ENCODE data around the gene RGS9. TPM values are rescaled to one million over a fixed set of nuclear protein-coding genes. Genes with fewer than 3 reads are reported as not detected.

RGS9 gene
- total RNA-seq, 1 donor = 3.0 TPM

DNA sequence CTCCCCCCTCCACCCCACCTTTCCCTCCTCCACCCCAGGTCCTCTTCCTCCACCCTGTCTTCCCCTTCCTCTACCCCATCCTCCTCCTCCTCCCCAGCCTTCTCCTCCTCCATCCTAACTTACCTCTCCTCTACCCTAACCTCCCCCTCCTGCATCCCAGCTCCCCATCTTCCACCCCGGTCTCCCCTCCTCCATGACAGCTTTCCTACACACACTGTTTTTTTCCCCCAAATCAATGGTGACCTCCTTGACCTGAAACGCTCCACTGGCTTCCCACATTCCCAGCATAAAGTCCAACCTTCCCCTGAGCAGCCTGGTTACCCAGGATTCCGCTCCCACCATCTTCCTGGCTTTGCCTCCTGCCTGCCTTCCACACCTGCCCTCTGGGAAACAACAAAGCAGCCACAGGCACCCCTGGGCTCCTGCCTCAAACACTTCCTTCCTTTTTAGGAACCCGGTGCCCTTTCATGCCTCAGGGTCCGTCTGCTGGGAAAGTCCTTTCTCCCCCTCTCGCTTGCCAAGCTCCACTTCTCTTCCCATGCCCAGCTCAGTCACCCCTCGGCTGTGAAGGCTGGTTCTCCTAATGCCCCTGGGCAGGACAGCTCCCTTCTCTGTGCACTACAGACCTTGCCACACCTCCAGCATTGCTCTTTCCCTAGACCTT lies 2.1 kb downstream of the RGS9 start:
- TF ChIP-seq, protein P1, sequence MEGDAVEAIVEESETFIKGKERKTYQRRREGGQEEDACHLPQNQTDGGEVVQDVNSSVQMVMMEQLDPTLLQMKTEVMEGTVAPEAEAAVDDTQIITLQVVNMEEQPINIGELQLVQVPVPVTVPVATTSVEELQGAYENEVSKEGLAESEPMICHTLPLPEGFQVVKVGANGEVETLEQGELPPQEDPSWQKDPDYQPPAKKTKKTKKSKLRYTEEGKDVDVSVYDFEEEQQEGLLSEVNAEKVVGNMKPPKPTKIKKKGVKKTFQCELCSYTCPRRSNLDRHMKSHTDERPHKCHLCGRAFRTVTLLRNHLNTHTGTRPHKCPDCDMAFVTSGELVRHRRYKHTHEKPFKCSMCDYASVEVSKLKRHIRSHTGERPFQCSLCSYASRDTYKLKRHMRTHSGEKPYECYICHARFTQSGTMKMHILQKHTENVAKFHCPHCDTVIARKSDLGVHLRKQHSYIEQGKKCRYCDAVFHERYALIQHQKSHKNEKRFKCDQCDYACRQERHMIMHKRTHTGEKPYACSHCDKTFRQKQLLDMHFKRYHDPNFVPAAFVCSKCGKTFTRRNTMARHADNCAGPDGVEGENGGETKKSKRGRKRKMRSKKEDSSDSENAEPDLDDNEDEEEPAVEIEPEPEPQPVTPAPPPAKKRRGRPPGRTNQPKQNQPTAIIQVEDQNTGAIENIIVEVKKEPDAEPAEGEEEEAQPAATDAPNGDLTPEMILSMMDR (IDR thresholded peaks at IDR 0.05; ENCODE audit: insufficient read depth, low read length) = no peak
- DNase-seq (ENCODE audit: low read depth) = no peak
- H3K4me3 ChIP-seq (ENCODE audit: low read depth, low read length) = no peak overlapping the region

DNA sequence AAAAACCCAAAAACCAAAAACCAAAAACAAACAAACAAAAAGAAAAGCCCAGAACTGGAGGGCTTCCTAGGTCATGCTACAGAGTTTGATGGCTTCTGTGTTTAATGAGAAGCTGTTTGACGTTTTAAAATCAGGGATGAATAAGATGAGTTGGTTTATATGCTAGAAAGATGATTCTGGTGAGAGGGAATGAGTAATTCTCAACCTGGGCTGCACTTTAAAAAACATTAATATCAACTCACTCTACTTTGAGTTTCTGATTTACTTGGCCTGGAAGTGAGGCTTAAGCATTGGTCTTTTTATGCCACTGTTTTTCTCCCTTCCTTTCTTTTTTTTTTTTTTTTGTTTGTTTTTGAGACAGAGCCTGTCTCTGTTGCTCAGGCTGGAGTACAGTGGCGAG lies 5.1 kb downstream of the RGS9 start:
- H3K4me3 ChIP-seq (ENCODE audit: low read depth, low read length) = no peak overlapping the region
- no peak for DNase-seq (ENCODE audit: low read depth)
- TF ChIP-seq, protein P1 (IDR thresholded peaks at IDR 0.05; ENCODE audit: insufficient read depth, low read length) = no peak

DNA sequence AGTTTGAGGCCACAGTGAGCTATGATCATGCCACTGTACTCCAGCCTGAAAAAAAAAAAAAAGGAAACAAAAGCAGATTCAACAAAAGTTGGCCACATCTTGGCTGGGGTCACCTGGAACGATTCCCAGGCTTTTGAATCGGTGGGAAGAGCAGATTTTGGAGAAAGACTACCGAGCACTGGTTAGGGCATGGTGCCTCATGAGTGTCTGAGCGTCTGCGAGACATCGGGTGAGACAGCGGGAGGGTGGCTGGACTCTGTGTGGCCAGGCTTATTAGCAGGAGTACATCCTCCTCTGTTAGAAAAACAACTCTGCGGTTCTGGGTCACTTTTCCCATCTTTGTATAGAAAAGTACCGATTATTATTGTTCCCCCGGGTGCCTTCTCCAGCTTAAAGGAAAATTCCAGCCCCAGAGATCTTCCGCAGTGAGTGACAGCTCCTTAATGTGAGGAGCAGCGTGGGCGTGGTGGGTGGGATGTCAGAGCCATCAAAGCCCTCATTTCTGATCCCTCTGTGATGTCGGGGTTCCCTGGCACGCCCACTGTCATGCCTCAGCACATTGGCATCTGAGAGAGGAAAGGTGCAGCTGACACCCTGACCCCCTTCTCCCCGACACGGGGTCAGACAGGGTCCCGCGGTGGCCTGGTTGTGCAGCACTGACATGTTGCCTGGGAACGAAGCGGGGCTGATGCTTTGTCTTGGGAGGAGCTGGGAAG lies 6.9 kb downstream of the RGS9 start:
- no peak overlapping the region for H3K4me3 ChIP-seq (ENCODE audit: low read depth, low read length)
- DNase-seq (ENCODE audit: low read depth) = no peak
- TF ChIP-seq, protein P1 (IDR thresholded peaks at IDR 0.05; ENCODE audit: insufficient read depth, low read length) = no peak

DNA sequence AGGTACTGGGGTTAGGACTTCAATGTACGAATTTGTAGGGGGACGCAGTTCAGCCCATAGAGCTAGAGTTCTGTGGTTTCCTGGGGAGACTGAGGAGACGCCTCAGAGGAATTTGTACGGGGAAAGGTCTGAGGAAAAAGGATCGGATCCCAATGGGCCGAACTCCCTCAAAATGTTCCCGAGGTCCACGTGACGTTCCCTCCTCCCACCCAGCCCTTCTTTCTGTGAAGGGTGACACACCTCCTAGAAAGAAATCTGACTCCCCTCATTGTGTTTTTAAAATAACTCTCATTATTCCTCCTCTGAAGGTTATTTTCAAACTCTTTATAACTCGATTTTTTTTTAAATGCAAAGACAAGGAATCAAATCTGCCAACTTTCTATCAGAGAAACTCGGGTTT lies 8.6 kb downstream of the RGS9 start:
- H3K4me3 ChIP-seq (ENCODE audit: low read depth, low read length) = no peak overlapping the region
- TF ChIP-seq, protein P1 (IDR thresholded peaks at IDR 0.05; ENCODE audit: insufficient read depth, low read length) = no peak
- DNase-seq (ENCODE audit: low read depth) = no peak

DNA sequence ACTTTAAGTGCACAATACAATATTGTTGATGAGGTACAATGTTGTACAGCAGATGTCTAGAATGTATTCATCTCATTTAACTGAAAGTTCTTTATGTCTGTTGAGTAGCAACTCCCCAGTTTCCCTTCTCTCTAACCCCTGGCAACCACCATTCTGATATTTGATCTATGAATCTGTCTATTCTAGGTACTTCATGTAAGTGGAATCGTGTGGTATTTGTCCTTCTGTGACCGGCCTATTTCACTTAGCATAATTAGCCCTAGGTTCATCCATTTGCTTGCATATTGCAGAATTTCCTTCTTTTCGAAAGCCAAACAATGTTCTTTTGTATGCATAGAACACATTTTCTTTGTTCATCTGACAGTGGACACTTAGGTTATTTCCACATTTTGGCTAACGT lies 10.8 kb downstream of the RGS9 start:
- no peak overlapping the region for H3K4me3 ChIP-seq (ENCODE audit: low read depth, low read length)
- TF ChIP-seq, protein P1 (IDR thresholded peaks at IDR 0.05; ENCODE audit: insufficient read depth, low read length) = no peak
- DNase-seq (ENCODE audit: low read depth) = no peak

DNA sequence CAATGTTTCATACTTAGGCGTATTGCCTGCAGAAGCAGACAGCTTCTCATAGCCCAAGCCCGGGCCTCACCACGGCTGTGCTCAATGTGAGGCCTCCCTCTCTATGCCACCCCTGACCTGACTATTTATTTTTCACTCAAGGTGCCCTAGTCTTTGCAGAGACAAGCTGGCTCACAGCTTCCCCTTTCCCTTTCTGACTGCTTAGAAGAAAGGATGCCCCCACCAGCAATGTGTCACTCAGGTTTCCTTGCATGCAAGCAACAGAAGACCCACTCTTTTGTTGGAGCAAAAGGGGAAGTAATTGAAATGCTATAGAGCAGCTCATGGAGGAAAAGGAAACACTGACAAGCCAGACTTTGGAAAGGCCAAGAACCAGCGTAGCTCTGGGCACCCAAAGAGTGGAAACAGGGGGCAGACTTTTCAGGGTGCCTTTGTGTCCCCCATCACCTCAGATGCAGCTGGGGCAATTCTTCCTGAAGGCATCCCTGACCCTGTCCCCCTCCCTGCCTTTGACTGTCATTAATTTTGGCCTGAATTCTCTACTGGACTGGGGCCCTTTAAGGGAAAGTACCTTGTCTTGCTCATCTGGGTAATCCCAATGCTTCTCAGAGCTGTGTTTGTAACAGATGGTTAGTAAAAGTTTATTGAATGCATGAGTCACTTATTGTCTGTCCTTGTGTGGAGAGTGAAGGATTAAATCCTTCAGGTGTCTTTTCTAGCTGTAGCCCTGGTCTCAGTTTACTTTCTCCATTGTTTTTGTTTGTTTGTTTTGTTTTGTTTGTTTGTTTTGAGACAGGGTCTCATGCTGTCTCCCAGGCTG lies 17.8 kb downstream of the RGS9 start:
- DNase-seq (ENCODE audit: low read depth) = peak; percentile 16
- H3K4me3 ChIP-seq (ENCODE audit: low read depth, low read length) = no peak overlapping the region
- TF ChIP-seq, protein P1 (IDR thresholded peaks at IDR 0.05; ENCODE audit: insufficient read depth, low read length) = no peak

Measured in fibroblast of the aortic adventitia (primary cell).